ENCODE data around the gene GRIK2. TPM values are rescaled to one million over a fixed set of nuclear protein-coding genes. Genes with fewer than 3 reads are reported as not detected.
A peak's percentile ranks its signal among the peaks of the same experiment; 100 is the strongest.

GRIK2 gene
- total RNA-seq, 4 donors from 2014 or later: 2.0 to 4.0 (median 2.0) TPM; not detected in 1

- no peaks in the 10 kb centered on the region for H3K36me3 ChIP-seq
- H3K9me3 ChIP-seq: no peaks in the 10 kb centered on the region
- in situ Hi-C loops (cut with MboI; ENCODE audit: low pct_ligation_motif_present in 1 of 4, low pct_unique_long_range_greater_than_20kb in 1 of 4, low sequenced_read_pairs in 3 of 4): no loop called here
- H3K4me3 ChIP-seq: no peak overlapping the region
- peaks cover 24% of the 10 kb centered on the region for H3K27me3 ChIP-seq
- TF ChIP-seq POLR2A (IDR thresholded peaks at IDR 0.05) (no peak), EP300 (IDR thresholded peaks at IDR 0.05; ENCODE audit: low read depth) (no peak), CTCF (IDR thresholded peaks at IDR 0.05) (no peak), POLR2AphosphoS5 (IDR thresholded peaks at IDR 0.05) (no peak)
- intact Hi-C loops (cut with DNase I; ENCODE audit: low total_unique reads): no loop called here
- no peaks in the 10 kb centered on the region for H3K4me1 ChIP-seq
- DNase-seq: no peak
- H3K27ac ChIP-seq: no peak overlapping the region
- 57 to 65% methylated on average over 1 of the region's 1 CpG for whole genome bisulfite sequencing, 2 donors (ENCODE audit: low coverage in 1 of 2)
Observed at GRCh38 chr6:101386982-101387381, 6.5 kb upstream of the GRIK2 start.

- TF ChIP-seq CTCF (IDR thresholded peaks at IDR 0.05): no peak
- TF ChIP-seq EP300 (IDR thresholded peaks at IDR 0.05; ENCODE audit: low read depth): no peak
- TF ChIP-seq POLR2AphosphoS5 (IDR thresholded peaks at IDR 0.05): no peak
Observed at GRCh38 chr6:101391772-101392585, 1.5 kb upstream of the GRIK2 start.

GRCh38 chr6:101392586-101393230 is 800 bp upstream of the GRIK2 start:
- H3K36me3 ChIP-seq: no peaks in the 10 kb centered on the region
- peak overlapping the region in 1 of 4 donors; percentile 50 for H3K4me3 ChIP-seq
- H3K9me3 ChIP-seq: no peaks in the 10 kb centered on the region
- H3K4me1 ChIP-seq: peaks cover 0 to 12% (median 2%) of the 10 kb centered on the region in 4 donors
- H3K27me3 ChIP-seq: peaks cover 75% of the 10 kb centered on the region
- in situ Hi-C loops (cut with MboI; ENCODE audit: low pct_ligation_motif_present in 1 of 4, low pct_unique_long_range_greater_than_20kb in 1 of 4, low sequenced_read_pairs in 3 of 4): no loop called here
- intact Hi-C loops (cut with DNase I; ENCODE audit: low total_unique reads): no loop called here
- TF ChIP-seq CTCF (IDR thresholded peaks at IDR 0.05) (no peak), POLR2A (IDR thresholded peaks at IDR 0.05) (no peak), EP300 (IDR thresholded peaks at IDR 0.05; ENCODE audit: low read depth) (no peak), POLR2AphosphoS5 (IDR thresholded peaks at IDR 0.05) (no peak)
- H3K27ac ChIP-seq: no peak overlapping the region
- DNase-seq: no peak
- WGBS, 2 donors (ENCODE audit: low coverage in 1 of 2): 0 to 19% methylated on average over 8 to 26 of the region's 26 CpGs

More at GRCh38 chr6:101391772-101392585, 1.5 kb upstream of the GRIK2 start:
- no peak for DNase-seq
- in situ Hi-C loops (cut with MboI; ENCODE audit: low pct_ligation_motif_present in 1 of 4, low pct_unique_long_range_greater_than_20kb in 1 of 4, low sequenced_read_pairs in 3 of 4) (no loop called here), intact Hi-C loops (cut with DNase I; ENCODE audit: low total_unique reads) (no loop called here)
- no peaks in the 10 kb centered on the region for H3K9me3 ChIP-seq
- H3K27me3 ChIP-seq: peaks cover 67% of the 10 kb centered on the region
- WGBS, 2 donors (ENCODE audit: low coverage in 1 of 2): 15% methylated on average over 22 of the region's 24 CpGs; no CpG with 5 or more reads in 1 of the 2 donors
- peaks cover 0 to 12% (median 2%) of the 10 kb centered on the region in 4 donors for H3K4me1 ChIP-seq
- H3K4me3 ChIP-seq: no peak overlapping the region
- no peaks in the 10 kb centered on the region for H3K36me3 ChIP-seq
- H3K27ac ChIP-seq: no peak overlapping the region

- Histone ChIP-seq H3K27ac (no peak overlapping the region), H3K36me3 (no peaks in the 10 kb centered on the region), H3K4me3 (peak overlapping the region in 3 of 4 donors; percentile 20 to 50 (median 31)), H3K27me3 (peaks cover 86% of the 10 kb centered on the region), H3K9me3 (no peaks in the 10 kb centered on the region), H3K4me1 (peaks cover 0 to 12% (median 2%) of the 10 kb centered on the region in 4 donors)
- in situ Hi-C loops (cut with MboI; ENCODE audit: low pct_ligation_motif_present in 1 of 4, low pct_unique_long_range_greater_than_20kb in 1 of 4, low sequenced_read_pairs in 3 of 4) (no loop called here), intact Hi-C loops (cut with DNase I; ENCODE audit: low total_unique reads) (no loop called here)
- TF ChIP-seq CTCF (IDR thresholded peaks at IDR 0.05) (no peak), POLR2A (IDR thresholded peaks at IDR 0.05) (no peak), POLR2AphosphoS5 (IDR thresholded peaks at IDR 0.05) (no peak), EP300 (IDR thresholded peaks at IDR 0.05; ENCODE audit: low read depth) (no peak)
- WGBS, 2 donors (ENCODE audit: low coverage in 1 of 2): 0 to 1% methylated on average over 1 to 23 of the region's 28 CpGs
- DNase-seq: no peak
Observed at GRCh38 chr6:101393829-101394251, 332 bp downstream of the GRIK2 start.
